CD14-positive monocyte (primary cell): ENCODE measurements around the gene ADAD2. TPM values are rescaled to one million over a fixed set of nuclear protein-coding genes. Genes with fewer than 3 reads are reported as not detected.

Experiments
- DNase-seq, 3 donors: peaks; one replicate each; pipeline ENCODE4 v3.0.0-alpha.2; 2011 to 2022
- H2AFZ ChIP-seq: 2 replicates; pipeline ENCODE4 v1.6.0; 2012; ENCODE audit warnings: mild to moderate bottlenecking, low read depth, low read length, inconsistent platforms; ENCODE audit not compliant: insufficient read depth, poor library complexity, severe bottlenecking
- H3K27ac ChIP-seq, 2 donors: 1 replicate in 1 of 2; 2 replicates in 1 of 2; pipeline ENCODE4 v1.5.1; 2012 to 2013; ENCODE audit warnings: low read length in 2 of 2, control low read depth in 1 of 2, inconsistent platforms in 1 of 2, low read depth in 1 of 2, mild to moderate bottlenecking in 1 of 2
- H3K27me3 ChIP-seq, 2 donors: one replicate each; pipeline versions ENCODE4 v1.6.0 to v1.6.1; 2011 to 2013; ENCODE audit warnings: low read length in 2 of 2; ENCODE audit not compliant: control insufficient read depth in 2 of 2, insufficient read depth in 2 of 2
- H3K36me3 ChIP-seq, 2 donors: replicated peaks in 1 of 2; 1 replicate in 1 of 2; 2 replicates in 1 of 2; pipeline versions ENCODE4 v1.5.1 to v1.6.1; 2012 to 2013; ENCODE audit warnings: low read length in 2 of 2, control low read depth in 1 of 2, inconsistent platforms in 1 of 2, mild to moderate bottlenecking in 1 of 2; ENCODE audit not compliant: insufficient read depth in 2 of 2, control insufficient read depth in 1 of 2
- H3K4me1 ChIP-seq, 2 donors: 1 replicate in 1 of 2; 2 replicates in 1 of 2; pipeline versions ENCODE4 v1.5.1 to v1.6.1; 2012 to 2013; ENCODE audit warnings: low read length in 2 of 2, control low read depth in 1 of 2, inconsistent platforms in 1 of 2, mild to moderate bottlenecking in 1 of 2, moderate library complexity in 1 of 2; ENCODE audit not compliant: insufficient read depth in 2 of 2, control insufficient read depth in 1 of 2
- H3K4me2 ChIP-seq: replicated peaks from 2 replicates; pipeline ENCODE3; 2012; ENCODE audit warnings: low read length, moderate library complexity, mild to moderate bottlenecking; ENCODE audit not compliant: poor library complexity, severe bottlenecking; ENCODE audit errors: extremely low read depth
- H3K4me3 ChIP-seq, 3 experiments: fragments of 200-600 bp in 1 of 3; sonication (generic) in 1 of 3; replicated peaks in 1 of 3; 1 replicate in 2 of 3; 2 replicates in 1 of 3; pipeline ENCODE4 v1.5.1; 2011 to 2013; ENCODE audit warnings: low read length in 3 of 3, mild to moderate bottlenecking in 3 of 3, control low read depth in 2 of 3, low read depth in 2 of 3, inconsistent platforms in 1 of 3, moderate library complexity in 1 of 3
- H3K79me2 ChIP-seq: 2 replicates; pipeline ENCODE4 v1.6.0; 2012; ENCODE audit warnings: mild to moderate bottlenecking, control low read depth, inconsistent platforms, low read length, moderate library complexity; ENCODE audit not compliant: insufficient read depth
- H3K9ac ChIP-seq: 2 replicates; pipeline ENCODE4 v1.6.0; 2017; ENCODE audit warnings: low read length, mild to moderate bottlenecking; ENCODE audit not compliant: insufficient read depth, poor library complexity, severe bottlenecking
- H3K9me3 ChIP-seq, 2 donors: replicated peaks in 1 of 2; 1 replicate in 1 of 2; 2 replicates in 1 of 2; pipeline versions ENCODE4 v1.5.1 to v1.6.1; 2012 to 2013; ENCODE audit warnings: low read length in 2 of 2, control low read depth in 1 of 2; ENCODE audit not compliant: control insufficient read depth in 1 of 2, insufficient read depth in 1 of 2
- H4K20me1 ChIP-seq: 2 replicates; pipeline ENCODE4 v1.6.0; 2012; ENCODE audit warnings: mild to moderate bottlenecking, low read length, control low read depth, moderate library complexity; ENCODE audit not compliant: insufficient read depth
- H3K27ac Mint-ChIP-seq, 7 donors: one replicate each; pipeline ENCODE4 v1.8.0; 2020; ENCODE audit warnings: mild to moderate bottlenecking in 7 of 7, mixed read lengths in 7 of 7, moderate library complexity in 6 of 7, inconsistent platforms in 2 of 7
- H3K27me3 Mint-ChIP-seq, 3 donors: one replicate each; pipeline ENCODE4 v1.8.0; 2021 to 2022; ENCODE audit warnings: low read depth in 3 of 3, mild to moderate bottlenecking in 3 of 3, mixed read lengths in 3 of 3, moderate library complexity in 3 of 3, inconsistent platforms in 1 of 3
- H3K36me3 Mint-ChIP-seq, 2 donors: one replicate each; pipeline ENCODE4 v1.8.0; 2020; ENCODE audit warnings: mixed read lengths in 2 of 2, inconsistent platforms in 1 of 2, mild to moderate bottlenecking in 1 of 2
- H3K4me1 Mint-ChIP-seq: one replicate; pipeline ENCODE4 v1.8.0; 2020; ENCODE audit warnings: mild to moderate bottlenecking, mixed read lengths
- H3K4me3 Mint-ChIP-seq, 2 donors: one replicate each; pipeline ENCODE4 v1.8.0; 2020; ENCODE audit warnings: mild to moderate bottlenecking in 2 of 2, mixed read lengths in 2 of 2, moderate library complexity in 1 of 2
- H3K9me3 Mint-ChIP-seq, 7 donors: one replicate each; pipeline ENCODE4 v1.8.0; 2020 to 2022; ENCODE audit warnings: mixed read lengths in 7 of 7, mild to moderate bottlenecking in 6 of 7, moderate library complexity in 6 of 7, inconsistent platforms in 2 of 7
- CTCF ChIP-seq: fragments of 200-600 bp; IDR thresholded peaks from one replicate; pipeline ENCODE4 v1.8.0; 2022; ENCODE audit warnings: antibody characterized with exemption, mild to moderate bottlenecking
- WGBS: methylation state at CpG from one replicate; pipeline ENCODE4 v1.1.5; 2013; ENCODE audit warnings: missing lambda C conversion rate; ENCODE audit not compliant: insufficient coverage; 5-methylcytosine and 5-hydroxymethylcytosine counted together
- intact Hi-C, 2 donors: fragments of 100-400 bp; cut with micrococcal nuclease; formaldehyde crosslinking; loops; one replicate each; pipeline versions ENCODE4 v1.15.0 to v1.15.1; 2023
- polyA plus RNA-seq, 3 donors: library from polyadenylated mRNA; depleted of rRNA in 1 of 3; unstranded in 2 of 3; stranded (reverse) in 1 of 3; fragments of 300-500 nt in 2 of 3; fragments of >200 nt in 1 of 3; fragmentation: Illumina TruSeq in 2 of 3; gene quantifications; 1 replicate in 2 of 3; 2 replicates in 1 of 3; pipeline ENCODE4 v1.2.3, GENCODE V29; 2012 to 2021

The ADAD2 gene
- polyA plus RNA-seq, 3 donors: not detected

- Histone ChIP-seq H2AFZ (no peak overlapping the region), H3K27me3 (no peaks in the 10 kb centered on the region), H3K9ac (no peak overlapping the region), H3K9me3 (no peaks in the 10 kb centered on the region), H3K27ac (no peak overlapping the region), H3K79me2 (peaks cover 32% of the 10 kb centered on the region), H3K4me2 (no peak overlapping the region), H3K4me3 (no peak overlapping the region), H4K20me1 (peaks cover 5% of the 10 kb centered on the region), H3K4me1 (peaks cover 7 to 11% of the 10 kb centered on the region in 2 donors), H3K36me3 (peaks cover 63 to 68% of the 10 kb centered on the region in 2 donors)
- H3K9me3 Mint-ChIP-seq: no peaks in the 10 kb centered on the region
- no peak overlapping the region for H3K4me3 Mint-ChIP-seq
- peak overlapping the region in 4 of 7 donors; percentile 42 to 55 (median 46) for H3K27ac Mint-ChIP-seq
- DNase-seq: no peak
- intact Hi-C loops: loop anchor here in 1 of 2 donors (5.0 kb wide), 2 partner anchors 36 to 116 kb away; partner anchors contain the start of genes DNAAF1 and HSDL1
- peaks cover 58 to 67% of the 10 kb centered on the region in 2 donors for H3K36me3 Mint-ChIP-seq
- peaks cover 13% of the 10 kb centered on the region for H3K4me1 Mint-ChIP-seq
- TF ChIP-seq CTCF: no peak
- peaks cover 0 to 2% (median 1%) of the 10 kb centered on the region in 3 donors for H3K27me3 Mint-ChIP-seq
- 98% methylated on average over 5 of the region's 5 CpGs for WGBS
These were observed 7.4 kb upstream of the ADAD2 start for GRCh38 chr16:84183572-84183875.

DNA sequence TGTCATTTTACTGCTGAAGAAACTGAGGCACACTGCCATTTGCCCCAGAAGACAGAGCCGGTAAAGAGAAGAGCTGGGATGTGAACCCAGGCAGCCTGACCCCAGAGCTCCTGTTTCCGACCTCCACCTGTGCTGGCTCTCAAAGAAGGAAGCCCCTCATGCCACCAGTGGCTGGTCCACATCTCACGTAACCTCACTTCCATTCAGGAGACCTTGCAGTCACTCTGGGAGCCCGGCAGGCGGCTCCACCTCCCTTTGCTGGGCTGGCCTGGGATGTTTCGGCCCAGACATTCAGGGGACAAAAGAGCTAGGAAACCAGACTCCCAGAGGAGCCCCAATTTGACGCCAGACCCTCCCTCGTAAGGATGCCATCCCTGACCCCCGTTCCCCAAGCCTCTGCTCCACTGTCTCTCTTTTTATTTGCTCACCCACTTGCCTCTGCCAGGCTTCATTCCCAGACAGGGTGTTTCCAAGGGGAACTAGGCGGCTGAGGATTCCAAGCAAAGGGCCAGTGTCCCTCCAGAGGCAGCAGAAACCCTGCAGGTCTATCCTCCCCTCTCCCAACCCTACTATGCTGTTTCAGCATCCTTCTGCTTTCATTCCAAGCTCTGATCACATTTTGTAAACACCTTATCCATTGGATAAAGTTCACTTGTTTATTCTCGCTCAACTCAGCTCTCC lies 6.9 kb upstream of the ADAD2 start:
- peaks cover 58 to 62% of the 10 kb centered on the region in 2 donors for H3K36me3 ChIP-seq
- DNase-seq: no peak

More for the DNA sequence above, 6.9 kb upstream of the ADAD2 start:
- intact Hi-C loops: loop anchor here in 1 of 2 donors (5.0 kb wide), 2 partner anchors 37 to 117 kb away; partner anchors contain the start of genes DNAAF1 and HSDL1
- Histone ChIP-seq H3K9ac (no peak overlapping the region), H3K9me3 (no peaks in the 10 kb centered on the region), H3K27me3 (no peaks in the 10 kb centered on the region), H3K4me3 (no peak overlapping the region), H3K27ac (no peak overlapping the region), H3K79me2 (peaks cover 32% of the 10 kb centered on the region), H3K4me1 (peaks cover 7 to 11% of the 10 kb centered on the region in 2 donors), H4K20me1 (peaks cover 5% of the 10 kb centered on the region), H3K4me2 (no peak overlapping the region), H2AFZ (no peak overlapping the region)
- no peaks in the 10 kb centered on the region for H3K9me3 Mint-ChIP-seq
- peaks cover 13% of the 10 kb centered on the region for H3K4me1 Mint-ChIP-seq
- no peak for TF ChIP-seq CTCF
- H3K36me3 Mint-ChIP-seq: peaks cover 53 to 62% of the 10 kb centered on the region in 2 donors
- peak overlapping the region in 5 of 7 donors; percentile 36 to 77 (median 55) for H3K27ac Mint-ChIP-seq
- no peak overlapping the region for H3K4me3 Mint-ChIP-seq
- WGBS: 98% methylated on average over 11 of the region's 11 CpGs
- H3K27me3 Mint-ChIP-seq: peaks cover 0 to 1% (median 0%) of the 10 kb centered on the region in 3 donors
